NCI-H226 (cell line): ENCODE data around the gene DGKA.
A peak's percentile ranks its signal among the peaks of the same experiment; 100 is the strongest.
"Not testable (repeated sequence)": the region's sequence is repeated elsewhere in the genome, so short reads cannot be mapped to it uniquely, and the experiment has no call there.

Experiments used
- DNase-seq: peaks from one replicate; pipeline ENCODE4 v3.0.0-alpha.2; 2015

Gene DGKA

GRCh38 chr12:55969356-55969755 lies 38.4 kb downstream of the DGKA start:
- no peak for DNase-seq

- no peak for DNase-seq
Measured at GRCh38 chr12:55970775-55971174, 39.8 kb downstream of the DGKA start.

GRCh38 chr12:55972042-55972441 lies 41.1 kb downstream of the DGKA start:
- DNase-seq: peak; percentile 89

GRCh38 chr12:55972456-55972855 lies 41.5 kb downstream of the DGKA start:
- DNase-seq: no peak

- DNase-seq: no peak
Measured at GRCh38 chr12:55972911-55973598, 42.1 kb downstream of the DGKA start.

- peak; percentile 100 for DNase-seq
Measured at GRCh38 chr12:55973599-55974307, 42.8 kb downstream of the DGKA start, which contains the start of gene RAB5B. TSS of gene RAB5B (plus strand) at chr12:55974078. CDS start at chr12:55986961, 12,883 bp downstream.

GRCh38 chr12:55974308-55974730 lies 43.4 kb downstream of the DGKA start:
- peak; percentile 32 for DNase-seq

GRCh38 chr12:55978393-55978792 lies 47.4 kb downstream of the DGKA start:
- DNase-seq: no peak

- DNase-seq: peak; percentile 87
Measured at GRCh38 chr12:55979069-55979468, 48.1 kb downstream of the DGKA start.

GRCh38 chr12:55981882-55982281 lies 50.9 kb downstream of the DGKA start:
- DNase-seq: peak; percentile 67

- DNase-seq: peak; percentile 63
Measured at GRCh38 chr12:55982319-55982936, 51.5 kb downstream of the DGKA start.

GRCh38 chr12:55983232-55983842 lies 52.4 kb downstream of the DGKA start:
- no peak for DNase-seq

- no peak for DNase-seq
Measured at GRCh38 chr12:55984861-55985260, 53.9 kb downstream of the DGKA start.

- DNase-seq: no peak
Measured at GRCh38 chr12:55985341-55985740, 54.4 kb downstream of the DGKA start.

- DNase-seq: not testable (repeated sequence)
Measured at GRCh38 chr12:55985976-55986375, 55.0 kb downstream of the DGKA start.

- no peak for DNase-seq
Measured at GRCh38 chr12:55991110-55991509, 60.1 kb downstream of the DGKA start.

GRCh38 chr12:55993230-55993853 lies 62.4 kb downstream of the DGKA start:
- DNase-seq: no peak

GRCh38 chr12:55995366-55995765 lies 64.4 kb downstream of the DGKA start:
- no peak for DNase-seq

- peak; percentile 37 for DNase-seq
Measured at GRCh38 chr12:55996201-55996714, 65.3 kb downstream of the DGKA start.

GRCh38 chr12:55996715-55997534 lies 66.0 kb downstream of the DGKA start, which contains the start of gene SUOX:
TSS of gene SUOX (plus strand) at chr12:55997276. CDS start at chr12:56002222, 4,946 bp downstream.
- peak; percentile 100 for DNase-seq

GRCh38 chr12:55997535-55997859 lies 66.5 kb downstream of the DGKA start:
- no peak for DNase-seq

- not testable (repeated sequence) for DNase-seq
Measured at GRCh38 chr12:55999522-55999921, 68.6 kb downstream of the DGKA start.
